GM18526 (cell line): Measurements from ENCODE around the gene VSIG1.

Experiments
- POLR2A ChIP-seq: IDR thresholded peaks from 3 replicates; pipeline ENCODE4 v1.6.1; 2011; ENCODE audit not compliant: insufficient read length; ENCODE audit errors: extremely low read depth

VSIG1 gene

GRCh38 chrX:108091878-108092291, 47.0 kb downstream of the VSIG1 start:
- no peak for TF ChIP-seq POLR2A

GRCh38 chrX:108097380-108097779, 52.5 kb downstream of the VSIG1 start:
- no peak for TF ChIP-seq POLR2A

- TF ChIP-seq POLR2A = no peak
Observed at GRCh38 chrX:108105473-108105872, 60.6 kb downstream of the VSIG1 start.

GRCh38 chrX:108114541-108114940, 69.7 kb downstream of the VSIG1 start:
- no peak for TF ChIP-seq POLR2A

- no peak for TF ChIP-seq POLR2A
Observed at GRCh38 chrX:108117988-108118387, 73.1 kb downstream of the VSIG1 start.

- TF ChIP-seq POLR2A = no peak
Observed at GRCh38 chrX:108121291-108121690, 76.4 kb downstream of the VSIG1 start.

GRCh38 chrX:108122748-108123147, 77.9 kb downstream of the VSIG1 start:
- TF ChIP-seq POLR2A = no peak

- no peak for TF ChIP-seq POLR2A
Observed at GRCh38 chrX:108123591-108124366, 78.9 kb downstream of the VSIG1 start.

- TF ChIP-seq POLR2A = no peak
Observed at GRCh38 chrX:108126661-108127060, 81.8 kb downstream of the VSIG1 start.

GRCh38 chrX:108127152-108127551, 82.3 kb downstream of the VSIG1 start:
- TF ChIP-seq POLR2A = no peak
